IMR-90 (cell line): ENCODE results near the gene LANCL1. TPM values are rescaled to one million over a fixed set of nuclear protein-coding genes. Genes with fewer than 3 reads are reported as not detected.
A peak's percentile ranks its signal among the peaks of the same experiment; 100 is the strongest.

ENCODE experiments used
- ATAC-seq: fragments of 200-7000 bp; cut with Tn5 transposase; 2 replicates; pipeline ENCODE4 v1.9.1; 2020; ENCODE audit warnings: low read depth, mild to moderate bottlenecking, moderate library complexity
- Bru-seq: library from RNA; stranded (reverse); fragments of 400-500 nt; gene quantifications from one replicate; lab custom pipeline; 2021; lab: Mats Ljungman, UMichigan
- BruChase-seq, 2 experiments: library from RNA; stranded (reverse); fragments of 400-500 nt; gene quantifications; one replicate each; lab custom pipeline; 2021; lab: Mats Ljungman, UMichigan
- BruUV-seq: library from RNA; stranded (reverse); fragments of 400-500 nt; replicated peaks from 2 replicates; lab custom pipeline; 2021; lab: Mats Ljungman, UMichigan
- CTCF ChIA-PET: fragments of 300-600 bp; formaldehyde crosslinking; extraction: SDS; loops from one replicate; lab custom pipeline; 2021; ENCODE audit warnings: antibody characterized with exemption; lab: Yijun Ruan, JAX
- POLR2A ChIA-PET: fragments of 300-600 bp; sonication (Branson Sonifier 250); formaldehyde crosslinking; loops from one replicate; lab custom pipeline; 2022; ENCODE audit warnings: antibody characterized with exemption; ENCODE audit not compliant: unreplicated experiment; lab: Charles Lee
- DNase-seq: peaks from one replicate; pipeline ENCODE4 v3.0.0; 2013
- H2AFZ ChIP-seq: replicated peaks from 2 replicates; pipeline ENCODE3; 2013; ENCODE audit warnings: low read length, mild to moderate bottlenecking; ENCODE audit not compliant: poor library complexity
- H2AK5ac ChIP-seq: 2 replicates; pipeline ENCODE4 v1.6.1; 2013; ENCODE audit warnings: low read depth, low read length, inconsistent platforms
- H2AK9ac ChIP-seq: replicated peaks from 2 replicates; pipeline ENCODE3; 2013; ENCODE audit warnings: mild to moderate bottlenecking, low read depth, low read length, moderate library complexity; ENCODE audit not compliant: poor library complexity
- H2BK120ac ChIP-seq: 2 replicates; pipeline ENCODE4 v1.6.1; 2013; ENCODE audit warnings: low read depth, low read length, inconsistent platforms
- H2BK15ac ChIP-seq: 3 replicates; pipeline ENCODE4 v1.6.1; 2013; ENCODE audit warnings: low read depth, low read length, inconsistent platforms
- H2BK20ac ChIP-seq: 2 replicates; pipeline ENCODE4 v1.6.1; 2013; ENCODE audit warnings: low read depth, mild to moderate bottlenecking, inconsistent platforms, low read length, moderate library complexity
- H2BK5ac ChIP-seq: 2 replicates; pipeline ENCODE4 v1.6.1; 2013; ENCODE audit warnings: mild to moderate bottlenecking, low read depth, low read length, inconsistent platforms; ENCODE audit not compliant: poor library complexity, severe bottlenecking
- H3K14ac ChIP-seq: replicated peaks from 2 replicates; pipeline ENCODE4 v1.6.1; 2013; ENCODE audit warnings: low read depth, low read length, inconsistent platforms
- H3K18ac ChIP-seq: 2 replicates; pipeline ENCODE4 v1.6.1; 2013; ENCODE audit warnings: low read depth, low read length, control low read depth
- H3K23ac ChIP-seq: 2 replicates; pipeline ENCODE4 v1.6.1; 2013; ENCODE audit warnings: low read depth, low read length, inconsistent platforms
- H3K27ac ChIP-seq: 2 replicates; pipeline ENCODE4 v1.5.1; 2013; ENCODE audit warnings: mild to moderate bottlenecking, control low read depth, low read length; ENCODE audit not compliant: insufficient read depth
- H3K27me3 ChIP-seq: 2 replicates; pipeline ENCODE4 v1.6.1; 2013; ENCODE audit warnings: low read length; ENCODE audit not compliant: control insufficient read depth, insufficient read depth
- H3K36me3 ChIP-seq: 2 replicates; pipeline ENCODE4 v1.6.1; 2013; ENCODE audit warnings: low read length, mixed read lengths; ENCODE audit not compliant: control insufficient read depth, insufficient read depth
- H3K4ac ChIP-seq: 2 replicates; pipeline ENCODE4 v1.6.1; 2013; ENCODE audit warnings: low read depth, low read length, inconsistent platforms
- H3K4me1 ChIP-seq: 2 replicates; pipeline ENCODE4 v1.6.1; 2013; ENCODE audit warnings: low read length, mixed read lengths; ENCODE audit not compliant: control insufficient read depth, insufficient read depth
- H3K4me2 ChIP-seq: 2 replicates; pipeline ENCODE4 v1.6.1; 2013; ENCODE audit warnings: low read depth, mild to moderate bottlenecking, control low read depth, low read length, moderate library complexity
- H3K4me3 ChIP-seq: 2 replicates; pipeline ENCODE4 v1.5.1; 2013; ENCODE audit warnings: low read depth, mild to moderate bottlenecking, control low read depth, low read length, moderate library complexity; ENCODE audit not compliant: insufficient read depth
- H3K56ac ChIP-seq: 2 replicates; pipeline ENCODE4 v1.6.1; 2013; ENCODE audit warnings: low read length, inconsistent platforms; ENCODE audit not compliant: insufficient read depth; ENCODE audit errors: extremely low read depth
- H3K79me1 ChIP-seq, 2 experiments: 2 replicates each; pipeline ENCODE4 v1.6.1; 2013; ENCODE audit warnings: low read length in 2 of 2, inconsistent platforms in 1 of 2, low read depth in 1 of 2
- H3K9ac ChIP-seq: 2 replicates; pipeline ENCODE4 v1.6.1; 2013; ENCODE audit warnings: low read depth, low read length, control low read depth
- H3K9me1 ChIP-seq: 2 replicates; pipeline ENCODE4 v1.6.1; 2013; ENCODE audit warnings: low read length, inconsistent platforms; ENCODE audit not compliant: insufficient read depth
- H3K9me3 ChIP-seq: 2 replicates; pipeline ENCODE4 v1.6.1; 2013; ENCODE audit warnings: low read length; ENCODE audit not compliant: control insufficient read depth, insufficient read depth
- H4K20me1 ChIP-seq: 2 replicates; pipeline ENCODE4 v1.6.1; 2013; ENCODE audit warnings: low read length, inconsistent platforms; ENCODE audit not compliant: insufficient read depth
- H4K5ac ChIP-seq: 2 replicates; pipeline ENCODE4 v1.6.1; 2013; ENCODE audit warnings: mild to moderate bottlenecking, low read depth, low read length, control low read depth
- H4K8ac ChIP-seq, 2 experiments: 2 replicates each; pipeline ENCODE4 v1.6.1; 2013; ENCODE audit warnings: low read depth in 2 of 2, low read length in 2 of 2, control low read depth in 1 of 2, inconsistent platforms in 1 of 2
- H4K91ac ChIP-seq: 2 replicates; pipeline ENCODE4 v1.6.1; 2013; ENCODE audit warnings: low read depth, low read length, inconsistent platforms; ENCODE audit not compliant: insufficient read depth
- CEBPB ChIP-seq: IDR thresholded peaks from 2 replicates; pipeline ENCODE4 v1.6.1; 2012; ENCODE audit warnings: low read depth, low read length, improper control_type of control experiment
- POLR2A ChIP-seq: IDR thresholded peaks from 2 replicates; pipeline ENCODE4 v1.6.1; 2012; ENCODE audit warnings: mild to moderate bottlenecking, low read depth, low read length
- SMC3 ChIP-seq: fragments of 150-350 bp; IDR thresholded peaks from 2 replicates; pipeline ENCODE4 v1.6.1; 2016; ENCODE audit warnings: low read depth, mild to moderate bottlenecking, antibody characterized with exemption, low read length, moderate library complexity
- WGBS, 2 experiments: methylation state at CpG; one replicate each; pipeline versions ENCODE4 v1.1.5 to v1.1.7; 2013; ENCODE audit warnings: missing lambda C conversion rate in 2 of 2; ENCODE audit not compliant: insufficient read length in 1 of 2; ENCODE audit errors: extremely low coverage in 2 of 2; 5-methylcytosine and 5-hydroxymethylcytosine counted together
- dilution Hi-C: fragments of 300-500 bp; cut with HindIII; formaldehyde crosslinking; loops from one replicate; pipeline ENCODE4 v1.14.3; 2018; ENCODE audit warnings: low sequenced_read_pairs; ENCODE audit not compliant: unreplicated experiment
- in situ Hi-C: fragments of 300-500 bp; cut with MboI; formaldehyde crosslinking; loops from 3 replicates; pipeline ENCODE4 v1.14.3; 2019; ENCODE audit warnings: low sequenced_read_pairs, inconsistent platforms, mixed read lengths
- intact Hi-C: fragments of 100-400 bp; cut with micrococcal nuclease; formaldehyde crosslinking; loops from 2 replicates; pipeline ENCODE4 v1.10.0; 2022
- long read RNA-seq: library from polyadenylated mRNA; unstranded; transcript quantifications from one replicate; pipeline ENCODE4 v2.0.0, GENCODE V29; 2021; ENCODE audit not compliant: unreplicated experiment
- polyA plus RNA-seq, 3 experiments: library from polyadenylated mRNA; depleted of rRNA; stranded (reverse); fragments of >200 nt; gene quantifications; 2 replicates each; pipeline ENCODE4 v1.2.3, GENCODE V29; 2012; ENCODE audit warnings: low replicate concordance in 1 of 3
- total RNA-seq: library from RNA; depleted of rRNA; stranded (reverse); fragments of >200 nt; gene quantifications from 2 replicates; pipeline ENCODE4 v1.2.3, GENCODE V29; 2012; rRNA removed
- TF ChIP-seq, protein P1 (sequence below): conservative IDR thresholded peaks from 2 replicates; pipeline ENCODE4 v1.5.1; 2012; ENCODE audit warnings: mild to moderate bottlenecking, low read depth, low read length, improper control_type of control experiment

Gene LANCL1, protein sequence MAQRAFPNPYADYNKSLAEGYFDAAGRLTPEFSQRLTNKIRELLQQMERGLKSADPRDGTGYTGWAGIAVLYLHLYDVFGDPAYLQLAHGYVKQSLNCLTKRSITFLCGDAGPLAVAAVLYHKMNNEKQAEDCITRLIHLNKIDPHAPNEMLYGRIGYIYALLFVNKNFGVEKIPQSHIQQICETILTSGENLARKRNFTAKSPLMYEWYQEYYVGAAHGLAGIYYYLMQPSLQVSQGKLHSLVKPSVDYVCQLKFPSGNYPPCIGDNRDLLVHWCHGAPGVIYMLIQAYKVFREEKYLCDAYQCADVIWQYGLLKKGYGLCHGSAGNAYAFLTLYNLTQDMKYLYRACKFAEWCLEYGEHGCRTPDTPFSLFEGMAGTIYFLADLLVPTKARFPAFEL
- total RNA-seq (46.4 and 53.8 TPM in 2 replicates), polyA plus RNA-seq (2012; rRNA removed) (24.6 and 29.7 TPM in 2 replicates), Bru-seq, nascent RNA (percentile 63 among the genes with signal in this experiment), BruChase-seq, experiment 1, labeled RNA remaining after a 6-hour chase (percentile 64 among the genes with signal in this experiment), BruChase-seq, experiment 2, labeled RNA remaining after a 2-hour chase (percentile 61 among the genes with signal in this experiment)
- polyA plus RNA-seq (2012; cell fraction: cytosol; rRNA removed) = 13.5 and 24.5 TPM in 2 replicates
- 9.6 and 43.0 TPM in 2 replicates for polyA plus RNA-seq (2012; cell fraction: nucleus; rRNA removed; ENCODE audit: low replicate concordance)
- long read RNA-seq, full-length matches to known transcripts = 31 of 42 reads
- long read RNA-seq, partial matches to known transcripts = 4 of 42 reads
- long read RNA-seq, other reads (novel, unspliced or antisense) = 7 of 42 reads

GRCh38 chr2:210476194-210477128 lies at the start of gene LANCL1:
TSS of gene LANCL1 (minus strand) at chr2:210476759. CDS start at chr2:210476396, 363 bp downstream.
- Histone ChIP-seq H2AK5ac (no peak within 1 kb of the TSS), H2BK20ac (no peak within 1 kb of the TSS), H4K91ac (no peak within 1 kb of the TSS), H2AK9ac (peak within 1 kb of the TSS; percentile 85), H2BK5ac (peak within 1 kb of the TSS; percentile 29), H2BK15ac (no peak within 1 kb of the TSS), H3K56ac (no peak within 1 kb of the TSS; the same call in 1 of the 2 replicates), H3K4ac (peak within 1 kb of the TSS; percentile 68), H3K18ac (no peak within 1 kb of the TSS; the same call in none of the 2 replicates), H3K4me1 (no peaks in the 10 kb centered on the region), H3K4me2 (peak within 1 kb of the TSS; percentile 90), H3K9me1 (no peaks in the 10 kb centered on the region), H3K27me3 (no peaks in the 10 kb centered on the region), H2AFZ (peak within 1 kb of the TSS; percentile 96), H4K8ac (peak within 1 kb of the TSS; percentile 88 to 92), H3K9me3 (no peaks in the 10 kb centered on the region), H3K4me3 (peak within 1 kb of the TSS; percentile 91), H2BK120ac (no peak within 1 kb of the TSS), H3K14ac (peak within 1 kb of the TSS; percentile 67), H3K79me1 (peaks cover 4 to 14% of the 10 kb centered on the region in 2 experiments), H4K20me1 (no peaks in the 10 kb centered on the region), H3K23ac (0 out of 2 replicates have a peak within 1 kb of the TSS, but pooled peaks have one; percentile 45), H4K5ac (peak within 1 kb of the TSS; percentile 44), H3K9ac (peak within 1 kb of the TSS; percentile 75), H3K27ac (peak within 1 kb of the TSS; percentile 38), H3K36me3 (peaks cover 3% of the 10 kb centered on the region)
- no CpG with 5 or more reads among the region's 49 CpGs for WGBS, 2 experiments
- ATAC-seq (peak; percentile 100), DNase-seq (peak; percentile 81)
- CTCF ChIA-PET = no interaction called here
- intact Hi-C loops = no loop called here
- dilution Hi-C loops = no loop called here
- TF ChIP-seq SMC3 (no peak), POLR2A (peak; percentile 40; the same call in 1 of the 2 replicates), CEBPB (peak; percentile 20; the same call in 1 of the 2 replicates)
- TF ChIP-seq, protein P1, sequence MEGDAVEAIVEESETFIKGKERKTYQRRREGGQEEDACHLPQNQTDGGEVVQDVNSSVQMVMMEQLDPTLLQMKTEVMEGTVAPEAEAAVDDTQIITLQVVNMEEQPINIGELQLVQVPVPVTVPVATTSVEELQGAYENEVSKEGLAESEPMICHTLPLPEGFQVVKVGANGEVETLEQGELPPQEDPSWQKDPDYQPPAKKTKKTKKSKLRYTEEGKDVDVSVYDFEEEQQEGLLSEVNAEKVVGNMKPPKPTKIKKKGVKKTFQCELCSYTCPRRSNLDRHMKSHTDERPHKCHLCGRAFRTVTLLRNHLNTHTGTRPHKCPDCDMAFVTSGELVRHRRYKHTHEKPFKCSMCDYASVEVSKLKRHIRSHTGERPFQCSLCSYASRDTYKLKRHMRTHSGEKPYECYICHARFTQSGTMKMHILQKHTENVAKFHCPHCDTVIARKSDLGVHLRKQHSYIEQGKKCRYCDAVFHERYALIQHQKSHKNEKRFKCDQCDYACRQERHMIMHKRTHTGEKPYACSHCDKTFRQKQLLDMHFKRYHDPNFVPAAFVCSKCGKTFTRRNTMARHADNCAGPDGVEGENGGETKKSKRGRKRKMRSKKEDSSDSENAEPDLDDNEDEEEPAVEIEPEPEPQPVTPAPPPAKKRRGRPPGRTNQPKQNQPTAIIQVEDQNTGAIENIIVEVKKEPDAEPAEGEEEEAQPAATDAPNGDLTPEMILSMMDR = no peak
- in situ Hi-C loops = no loop called here
- no TSS peak for BruUV-seq
- POLR2A ChIA-PET = no interaction called here
